ENCODE data around the gene DNAI4. TPM values are rescaled to one million over a fixed set of nuclear protein-coding genes. Genes with fewer than 3 reads are reported as not detected.
"Not testable (repeated sequence)": the region's sequence is repeated elsewhere in the genome, so short reads cannot be mapped to it uniquely, and the experiment has no call there.

DNAI4 gene, protein sequence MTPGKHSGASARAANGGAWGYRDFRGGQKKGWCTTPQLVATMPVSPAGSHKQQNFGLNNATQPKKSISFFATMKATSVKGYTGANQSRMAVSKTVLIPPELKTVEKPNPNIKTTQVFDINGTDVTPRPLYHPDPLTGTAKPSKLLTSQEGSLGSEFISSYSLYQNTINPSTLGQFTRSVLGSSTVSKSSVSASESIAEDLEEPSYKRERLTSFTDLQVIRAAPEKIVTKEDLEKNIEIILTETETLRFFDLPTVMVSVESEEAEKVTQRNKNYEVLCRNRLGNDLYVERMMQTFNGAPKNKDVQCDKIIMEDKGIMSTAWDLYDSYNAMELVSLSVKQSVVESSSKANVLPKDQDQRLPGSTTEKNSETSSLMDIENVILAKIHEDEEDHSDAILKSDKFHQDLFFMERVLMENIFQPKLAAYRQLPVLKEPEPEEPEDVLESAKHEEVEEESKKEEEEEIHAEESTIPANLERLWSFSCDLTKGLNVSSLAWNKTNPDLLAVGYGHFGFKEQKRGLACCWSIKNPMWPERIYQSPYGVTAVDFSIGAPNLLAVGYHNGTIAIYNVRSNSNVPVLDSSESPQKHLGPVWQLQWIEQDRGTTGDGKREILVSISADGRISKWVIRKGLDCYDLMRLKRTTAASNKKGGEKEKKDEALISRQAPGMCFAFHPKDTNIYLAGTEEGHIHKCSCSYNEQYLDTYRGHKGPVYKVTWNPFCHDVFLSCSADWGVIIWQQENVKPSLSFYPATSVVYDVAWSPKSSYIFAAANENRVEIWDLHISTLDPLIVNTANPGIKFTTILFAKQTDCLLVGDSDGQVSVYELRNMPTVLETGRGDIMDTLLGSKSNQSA
- 10 to 100 TPM in 1 of 4 donors, 1 to 10 TPM in 3; 1.8 to 12.4 (median 3.3) TPM for total RNA-seq

- peak; percentile 37 to 67 for TF ChIP-seq POLR2A (IDR thresholded peaks at IDR 0.05)
- peak in 4 of 6 experiments; percentile 40 to 59 (median 51) for TF ChIP-seq CTCF (IDR thresholded peaks at IDR 0.05)
- no peaks in the 10 kb centered on the region for H3K27me3 ChIP-seq
- peak within 1 kb of the TSS; percentile 71 to 81 (median 78) for H3K4me3 ChIP-seq
- H3K9me3 ChIP-seq = no peaks in the 10 kb centered on the region
- no peaks in the 10 kb centered on the region for H3K36me3 ChIP-seq
- peak; percentile 95 to 99 (median 98) for DNase-seq
- H3K4me1 ChIP-seq = peaks cover 0 to 28% (median 4%) of the 10 kb centered on the region in 4 donors
- H3K27ac ChIP-seq = peak within 1 kb of the TSS; percentile 82 to 96 (median 92)
These were observed at the start of gene DNAI4, which contains the start of gene MIER1 for GRCh38 chr1:66924756-66925557. TSS of gene DNAI4 (minus strand) at chr1:66924856. CDS start at chr1:66924831, 25 bp downstream. TSS of gene MIER1 (plus strand) at chr1:66924990. CDS start at chr1:66925029, 39 bp downstream.

- peaks cover 0 to 77% (median 0%) of the 10 kb centered on the region in 3 donors for H3K36me3 ChIP-seq
- no peaks in the 10 kb centered on the region for H3K27me3 ChIP-seq
- DNase-seq = no peak
- H3K4me1 ChIP-seq = no peaks in the 10 kb centered on the region
- H3K27ac ChIP-seq = no peak overlapping the region
- no peak for TF ChIP-seq POLR2A (IDR thresholded peaks at IDR 0.05)
- TF ChIP-seq CTCF (IDR thresholded peaks at IDR 0.05) = no peak
- no peak overlapping the region for H3K4me3 ChIP-seq
- H3K9me3 ChIP-seq = no peaks in the 10 kb centered on the region
These were observed 43.9 kb upstream of the DNAI4 start for GRCh38 chr1:66968574-66968973.

- not testable (repeated sequence) for H3K4me3 ChIP-seq, H3K27me3 ChIP-seq, DNase-seq, H3K9me3 ChIP-seq, H3K4me1 ChIP-seq, H3K27ac ChIP-seq
- H3K36me3 ChIP-seq = peaks cover 0 to 79% (median 0%) of the 10 kb centered on the region in 3 donors
These were observed 41.7 kb upstream of the DNAI4 start for GRCh38 chr1:66966188-66966873.

GRCh38 chr1:66957938-66958337, 33.3 kb upstream of the DNAI4 start:
- H3K4me3 ChIP-seq = no peak overlapping the region
- no peak overlapping the region for H3K27ac ChIP-seq
- DNase-seq = no peak
- H3K27me3 ChIP-seq = no peaks in the 10 kb centered on the region
- peaks cover 0 to 55% (median 0%) of the 10 kb centered on the region in 3 donors for H3K36me3 ChIP-seq
- no peaks in the 10 kb centered on the region for H3K9me3 ChIP-seq
- no peaks in the 10 kb centered on the region for H3K4me1 ChIP-seq
- TF ChIP-seq CTCF (IDR thresholded peaks at IDR 0.05) (no peak), POLR2A (IDR thresholded peaks at IDR 0.05) (no peak)

- DNase-seq = no peak
- TF ChIP-seq CTCF (IDR thresholded peaks at IDR 0.05) = no peak
- no peak for TF ChIP-seq POLR2A (IDR thresholded peaks at IDR 0.05)
- Histone ChIP-seq H3K9me3 (no peaks in the 10 kb centered on the region), H3K4me3 (no peak overlapping the region), H3K4me1 (no peaks in the 10 kb centered on the region), H3K36me3 (peaks cover 0 to 38% (median 0%) of the 10 kb centered on the region in 3 donors), H3K27me3 (no peaks in the 10 kb centered on the region), H3K27ac (no peak overlapping the region)
These were observed 29.6 kb upstream of the DNAI4 start for GRCh38 chr1:66954208-66954607.

Data from Peyer's patch (tissue), 4 donors.